Fibroblast of upper back skin (primary cell): ENCODE results near the gene XRCC4.
"Not testable (repeated sequence)": the region's sequence is repeated elsewhere in the genome, so short reads cannot be mapped to it uniquely, and the experiment has no call there.

Experiments used
- DNase-seq: peaks from one replicate; pipeline ENCODE4 v3.0.0-alpha.2; 2013

XRCC4 gene

GRCh38 chr5:83076742-83077661 lies at the start of gene XRCC4, which contains the start of gene TMEM167A:
XRCC4 (plus strand) TSS chr5:83077547; CDS start chr5:83104920, 27,373 bp downstream.
TMEM167A (minus strand) TSS chr5:83077394; CDS start chr5:83077323, 71 bp downstream.
- DNase-seq = peak; percentile 99

- DNase-seq = peak; percentile 54
These were observed 47.4 kb upstream of the XRCC4 start for GRCh38 chr5:83029912-83030311.

GRCh38 chr5:83031381-83031780 lies 46.0 kb upstream of the XRCC4 start:
- DNase-seq = no peak

- no peak for DNase-seq
These were observed 43.3 kb upstream of the XRCC4 start for GRCh38 chr5:83034036-83034435.

GRCh38 chr5:83034528-83035207 lies 42.7 kb upstream of the XRCC4 start:
- DNase-seq = no peak

GRCh38 chr5:83035373-83036100 lies 41.8 kb upstream of the XRCC4 start:
- no peak for DNase-seq

- no peak for DNase-seq
These were observed 40.3 kb upstream of the XRCC4 start for GRCh38 chr5:83036991-83037575.

GRCh38 chr5:83038924-83039323 lies 38.4 kb upstream of the XRCC4 start:
- DNase-seq = no peak

- no peak for DNase-seq
These were observed 34.8 kb upstream of the XRCC4 start for GRCh38 chr5:83042507-83042906.

GRCh38 chr5:83044926-83045325 lies 32.4 kb upstream of the XRCC4 start:
- DNase-seq = no peak

- no peak for DNase-seq
These were observed 29.1 kb upstream of the XRCC4 start for GRCh38 chr5:83048277-83048676.

GRCh38 chr5:83048811-83049210 lies 28.5 kb upstream of the XRCC4 start:
- no peak for DNase-seq

- DNase-seq = no peak
These were observed 27.9 kb upstream of the XRCC4 start for GRCh38 chr5:83049370-83049885.

GRCh38 chr5:83050723-83051340 lies 26.5 kb upstream of the XRCC4 start:
- no peak for DNase-seq

- no peak for DNase-seq
These were observed 22.2 kb upstream of the XRCC4 start for GRCh38 chr5:83055166-83055565.

- DNase-seq = no peak
These were observed 18.6 kb upstream of the XRCC4 start for GRCh38 chr5:83058726-83059125.

GRCh38 chr5:83059341-83059740 lies 18.0 kb upstream of the XRCC4 start:
- DNase-seq = no peak

- no peak for DNase-seq
These were observed 10.7 kb upstream of the XRCC4 start for GRCh38 chr5:83066548-83067110.

GRCh38 chr5:83067377-83067776 lies 10.0 kb upstream of the XRCC4 start:
- not testable (repeated sequence) for DNase-seq

GRCh38 chr5:83069096-83069799 lies 8.1 kb upstream of the XRCC4 start:
- DNase-seq = no peak
